ENCODE data around the gene USE1.

DNA sequence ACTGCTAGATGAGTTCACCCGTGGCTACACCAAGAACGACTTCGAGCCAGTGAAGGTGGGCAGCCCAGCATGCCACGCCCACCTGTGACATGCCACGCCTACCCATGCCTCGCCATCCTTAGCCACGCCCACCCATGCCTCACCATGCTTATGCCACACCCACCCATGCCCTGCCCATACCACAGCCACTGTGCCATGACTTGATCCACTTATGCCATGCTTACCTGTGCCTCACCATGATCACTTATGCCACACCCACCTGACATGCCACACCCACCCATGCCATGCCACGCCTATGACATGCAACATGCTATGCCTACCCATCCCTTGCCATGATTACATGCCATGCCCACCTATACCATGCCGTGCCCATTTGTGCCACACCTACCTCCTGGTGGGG is 12.9 kb upstream of the USE1 start:
- TF ChIP-seq, protein P1, sequence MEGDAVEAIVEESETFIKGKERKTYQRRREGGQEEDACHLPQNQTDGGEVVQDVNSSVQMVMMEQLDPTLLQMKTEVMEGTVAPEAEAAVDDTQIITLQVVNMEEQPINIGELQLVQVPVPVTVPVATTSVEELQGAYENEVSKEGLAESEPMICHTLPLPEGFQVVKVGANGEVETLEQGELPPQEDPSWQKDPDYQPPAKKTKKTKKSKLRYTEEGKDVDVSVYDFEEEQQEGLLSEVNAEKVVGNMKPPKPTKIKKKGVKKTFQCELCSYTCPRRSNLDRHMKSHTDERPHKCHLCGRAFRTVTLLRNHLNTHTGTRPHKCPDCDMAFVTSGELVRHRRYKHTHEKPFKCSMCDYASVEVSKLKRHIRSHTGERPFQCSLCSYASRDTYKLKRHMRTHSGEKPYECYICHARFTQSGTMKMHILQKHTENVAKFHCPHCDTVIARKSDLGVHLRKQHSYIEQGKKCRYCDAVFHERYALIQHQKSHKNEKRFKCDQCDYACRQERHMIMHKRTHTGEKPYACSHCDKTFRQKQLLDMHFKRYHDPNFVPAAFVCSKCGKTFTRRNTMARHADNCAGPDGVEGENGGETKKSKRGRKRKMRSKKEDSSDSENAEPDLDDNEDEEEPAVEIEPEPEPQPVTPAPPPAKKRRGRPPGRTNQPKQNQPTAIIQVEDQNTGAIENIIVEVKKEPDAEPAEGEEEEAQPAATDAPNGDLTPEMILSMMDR (IDR thresholded peaks at IDR 0.05), result no peak
- no peak for TF ChIP-seq POLR2A (IDR thresholded peaks at IDR 0.05)
